Measurements from ENCODE around the gene MYO9A.

DNA sequence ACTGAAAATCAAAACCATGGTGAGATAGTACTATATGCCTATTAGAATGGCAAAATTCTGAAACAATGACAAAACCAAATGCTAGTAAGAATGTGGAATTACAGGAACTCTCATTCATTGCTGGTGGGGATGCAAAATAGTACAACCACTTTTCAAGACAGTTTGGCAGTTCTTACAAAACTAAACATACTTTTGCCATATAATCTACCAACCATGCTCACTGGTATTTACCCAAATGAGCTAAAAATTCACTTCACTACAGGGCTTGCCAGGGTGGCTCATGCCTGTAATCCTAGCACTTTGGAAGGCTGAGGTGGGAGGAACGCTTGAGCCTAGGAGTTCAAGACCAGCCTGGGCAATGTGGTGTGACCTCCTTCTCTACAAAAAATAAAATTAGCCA lies 40.0 kb downstream of the MYO9A start:
- TF ChIP-seq, protein P1, sequence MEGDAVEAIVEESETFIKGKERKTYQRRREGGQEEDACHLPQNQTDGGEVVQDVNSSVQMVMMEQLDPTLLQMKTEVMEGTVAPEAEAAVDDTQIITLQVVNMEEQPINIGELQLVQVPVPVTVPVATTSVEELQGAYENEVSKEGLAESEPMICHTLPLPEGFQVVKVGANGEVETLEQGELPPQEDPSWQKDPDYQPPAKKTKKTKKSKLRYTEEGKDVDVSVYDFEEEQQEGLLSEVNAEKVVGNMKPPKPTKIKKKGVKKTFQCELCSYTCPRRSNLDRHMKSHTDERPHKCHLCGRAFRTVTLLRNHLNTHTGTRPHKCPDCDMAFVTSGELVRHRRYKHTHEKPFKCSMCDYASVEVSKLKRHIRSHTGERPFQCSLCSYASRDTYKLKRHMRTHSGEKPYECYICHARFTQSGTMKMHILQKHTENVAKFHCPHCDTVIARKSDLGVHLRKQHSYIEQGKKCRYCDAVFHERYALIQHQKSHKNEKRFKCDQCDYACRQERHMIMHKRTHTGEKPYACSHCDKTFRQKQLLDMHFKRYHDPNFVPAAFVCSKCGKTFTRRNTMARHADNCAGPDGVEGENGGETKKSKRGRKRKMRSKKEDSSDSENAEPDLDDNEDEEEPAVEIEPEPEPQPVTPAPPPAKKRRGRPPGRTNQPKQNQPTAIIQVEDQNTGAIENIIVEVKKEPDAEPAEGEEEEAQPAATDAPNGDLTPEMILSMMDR (IDR thresholded peaks at IDR 0.05), result no peak
- no peak for TF ChIP-seq EZH2phosphoT487 (IDR thresholded peaks at IDR 0.05)
- TF ChIP-seq EZH2 (IDR thresholded peaks at IDR 0.05), result no peak

Data from neural progenitor cell (in vitro differentiated cells).